ENCODE data around the gene TMEM184B.

- no peak for TF ChIP-seq EZH2phosphoT487 (IDR thresholded peaks at IDR 0.05; ENCODE audit: unreplicated experiment)
- TF ChIP-seq, protein P1, sequence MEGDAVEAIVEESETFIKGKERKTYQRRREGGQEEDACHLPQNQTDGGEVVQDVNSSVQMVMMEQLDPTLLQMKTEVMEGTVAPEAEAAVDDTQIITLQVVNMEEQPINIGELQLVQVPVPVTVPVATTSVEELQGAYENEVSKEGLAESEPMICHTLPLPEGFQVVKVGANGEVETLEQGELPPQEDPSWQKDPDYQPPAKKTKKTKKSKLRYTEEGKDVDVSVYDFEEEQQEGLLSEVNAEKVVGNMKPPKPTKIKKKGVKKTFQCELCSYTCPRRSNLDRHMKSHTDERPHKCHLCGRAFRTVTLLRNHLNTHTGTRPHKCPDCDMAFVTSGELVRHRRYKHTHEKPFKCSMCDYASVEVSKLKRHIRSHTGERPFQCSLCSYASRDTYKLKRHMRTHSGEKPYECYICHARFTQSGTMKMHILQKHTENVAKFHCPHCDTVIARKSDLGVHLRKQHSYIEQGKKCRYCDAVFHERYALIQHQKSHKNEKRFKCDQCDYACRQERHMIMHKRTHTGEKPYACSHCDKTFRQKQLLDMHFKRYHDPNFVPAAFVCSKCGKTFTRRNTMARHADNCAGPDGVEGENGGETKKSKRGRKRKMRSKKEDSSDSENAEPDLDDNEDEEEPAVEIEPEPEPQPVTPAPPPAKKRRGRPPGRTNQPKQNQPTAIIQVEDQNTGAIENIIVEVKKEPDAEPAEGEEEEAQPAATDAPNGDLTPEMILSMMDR (conservative IDR thresholded peaks at IDR 0.05; ENCODE audit: low read depth in 2 of 2) = no peak
- no peak for TF ChIP-seq EZH2 (IDR thresholded peaks at IDR 0.05; ENCODE audit: low read depth, unreplicated experiment)
- TF ChIP-seq CREB1 (CRISPR knock-in tag; IDR thresholded peaks at IDR 0.05; ENCODE audit: low read depth) = no peak
- no peak for TF ChIP-seq POLR2AphosphoS5 (IDR thresholded peaks at IDR 0.05; ENCODE audit: low read depth)
- TF ChIP-seq, protein P2, sequence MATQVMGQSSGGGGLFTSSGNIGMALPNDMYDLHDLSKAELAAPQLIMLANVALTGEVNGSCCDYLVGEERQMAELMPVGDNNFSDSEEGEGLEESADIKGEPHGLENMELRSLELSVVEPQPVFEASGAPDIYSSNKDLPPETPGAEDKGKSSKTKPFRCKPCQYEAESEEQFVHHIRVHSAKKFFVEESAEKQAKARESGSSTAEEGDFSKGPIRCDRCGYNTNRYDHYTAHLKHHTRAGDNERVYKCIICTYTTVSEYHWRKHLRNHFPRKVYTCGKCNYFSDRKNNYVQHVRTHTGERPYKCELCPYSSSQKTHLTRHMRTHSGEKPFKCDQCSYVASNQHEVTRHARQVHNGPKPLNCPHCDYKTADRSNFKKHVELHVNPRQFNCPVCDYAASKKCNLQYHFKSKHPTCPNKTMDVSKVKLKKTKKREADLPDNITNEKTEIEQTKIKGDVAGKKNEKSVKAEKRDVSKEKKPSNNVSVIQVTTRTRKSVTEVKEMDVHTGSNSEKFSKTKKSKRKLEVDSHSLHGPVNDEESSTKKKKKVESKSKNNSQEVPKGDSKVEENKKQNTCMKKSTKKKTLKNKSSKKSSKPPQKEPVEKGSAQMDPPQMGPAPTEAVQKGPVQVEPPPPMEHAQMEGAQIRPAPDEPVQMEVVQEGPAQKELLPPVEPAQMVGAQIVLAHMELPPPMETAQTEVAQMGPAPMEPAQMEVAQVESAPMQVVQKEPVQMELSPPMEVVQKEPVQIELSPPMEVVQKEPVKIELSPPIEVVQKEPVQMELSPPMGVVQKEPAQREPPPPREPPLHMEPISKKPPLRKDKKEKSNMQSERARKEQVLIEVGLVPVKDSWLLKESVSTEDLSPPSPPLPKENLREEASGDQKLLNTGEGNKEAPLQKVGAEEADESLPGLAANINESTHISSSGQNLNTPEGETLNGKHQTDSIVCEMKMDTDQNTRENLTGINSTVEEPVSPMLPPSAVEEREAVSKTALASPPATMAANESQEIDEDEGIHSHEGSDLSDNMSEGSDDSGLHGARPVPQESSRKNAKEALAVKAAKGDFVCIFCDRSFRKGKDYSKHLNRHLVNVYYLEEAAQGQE (IDR thresholded peaks at IDR 0.05; ENCODE audit: unreplicated experiment) = no peak
- TF ChIP-seq ZNF114 (CRISPR knock-in tag; IDR thresholded peaks at IDR 0.05) = no peak
- no peak for TF ChIP-seq STAT1 (IDR thresholded peaks at IDR 0.05; ENCODE audit: unreplicated experiment)
- no peak for TF ChIP-seq JUNB (IDR thresholded peaks at IDR 0.05; ENCODE audit: unreplicated experiment)
- TF ChIP-seq ETS1 (IDR thresholded peaks at IDR 0.05) = no peak
- TF ChIP-seq NANOG (IDR thresholded peaks at IDR 0.05; ENCODE audit: borderline replicate concordance) = no peak
- TF ChIP-seq, protein P3, sequence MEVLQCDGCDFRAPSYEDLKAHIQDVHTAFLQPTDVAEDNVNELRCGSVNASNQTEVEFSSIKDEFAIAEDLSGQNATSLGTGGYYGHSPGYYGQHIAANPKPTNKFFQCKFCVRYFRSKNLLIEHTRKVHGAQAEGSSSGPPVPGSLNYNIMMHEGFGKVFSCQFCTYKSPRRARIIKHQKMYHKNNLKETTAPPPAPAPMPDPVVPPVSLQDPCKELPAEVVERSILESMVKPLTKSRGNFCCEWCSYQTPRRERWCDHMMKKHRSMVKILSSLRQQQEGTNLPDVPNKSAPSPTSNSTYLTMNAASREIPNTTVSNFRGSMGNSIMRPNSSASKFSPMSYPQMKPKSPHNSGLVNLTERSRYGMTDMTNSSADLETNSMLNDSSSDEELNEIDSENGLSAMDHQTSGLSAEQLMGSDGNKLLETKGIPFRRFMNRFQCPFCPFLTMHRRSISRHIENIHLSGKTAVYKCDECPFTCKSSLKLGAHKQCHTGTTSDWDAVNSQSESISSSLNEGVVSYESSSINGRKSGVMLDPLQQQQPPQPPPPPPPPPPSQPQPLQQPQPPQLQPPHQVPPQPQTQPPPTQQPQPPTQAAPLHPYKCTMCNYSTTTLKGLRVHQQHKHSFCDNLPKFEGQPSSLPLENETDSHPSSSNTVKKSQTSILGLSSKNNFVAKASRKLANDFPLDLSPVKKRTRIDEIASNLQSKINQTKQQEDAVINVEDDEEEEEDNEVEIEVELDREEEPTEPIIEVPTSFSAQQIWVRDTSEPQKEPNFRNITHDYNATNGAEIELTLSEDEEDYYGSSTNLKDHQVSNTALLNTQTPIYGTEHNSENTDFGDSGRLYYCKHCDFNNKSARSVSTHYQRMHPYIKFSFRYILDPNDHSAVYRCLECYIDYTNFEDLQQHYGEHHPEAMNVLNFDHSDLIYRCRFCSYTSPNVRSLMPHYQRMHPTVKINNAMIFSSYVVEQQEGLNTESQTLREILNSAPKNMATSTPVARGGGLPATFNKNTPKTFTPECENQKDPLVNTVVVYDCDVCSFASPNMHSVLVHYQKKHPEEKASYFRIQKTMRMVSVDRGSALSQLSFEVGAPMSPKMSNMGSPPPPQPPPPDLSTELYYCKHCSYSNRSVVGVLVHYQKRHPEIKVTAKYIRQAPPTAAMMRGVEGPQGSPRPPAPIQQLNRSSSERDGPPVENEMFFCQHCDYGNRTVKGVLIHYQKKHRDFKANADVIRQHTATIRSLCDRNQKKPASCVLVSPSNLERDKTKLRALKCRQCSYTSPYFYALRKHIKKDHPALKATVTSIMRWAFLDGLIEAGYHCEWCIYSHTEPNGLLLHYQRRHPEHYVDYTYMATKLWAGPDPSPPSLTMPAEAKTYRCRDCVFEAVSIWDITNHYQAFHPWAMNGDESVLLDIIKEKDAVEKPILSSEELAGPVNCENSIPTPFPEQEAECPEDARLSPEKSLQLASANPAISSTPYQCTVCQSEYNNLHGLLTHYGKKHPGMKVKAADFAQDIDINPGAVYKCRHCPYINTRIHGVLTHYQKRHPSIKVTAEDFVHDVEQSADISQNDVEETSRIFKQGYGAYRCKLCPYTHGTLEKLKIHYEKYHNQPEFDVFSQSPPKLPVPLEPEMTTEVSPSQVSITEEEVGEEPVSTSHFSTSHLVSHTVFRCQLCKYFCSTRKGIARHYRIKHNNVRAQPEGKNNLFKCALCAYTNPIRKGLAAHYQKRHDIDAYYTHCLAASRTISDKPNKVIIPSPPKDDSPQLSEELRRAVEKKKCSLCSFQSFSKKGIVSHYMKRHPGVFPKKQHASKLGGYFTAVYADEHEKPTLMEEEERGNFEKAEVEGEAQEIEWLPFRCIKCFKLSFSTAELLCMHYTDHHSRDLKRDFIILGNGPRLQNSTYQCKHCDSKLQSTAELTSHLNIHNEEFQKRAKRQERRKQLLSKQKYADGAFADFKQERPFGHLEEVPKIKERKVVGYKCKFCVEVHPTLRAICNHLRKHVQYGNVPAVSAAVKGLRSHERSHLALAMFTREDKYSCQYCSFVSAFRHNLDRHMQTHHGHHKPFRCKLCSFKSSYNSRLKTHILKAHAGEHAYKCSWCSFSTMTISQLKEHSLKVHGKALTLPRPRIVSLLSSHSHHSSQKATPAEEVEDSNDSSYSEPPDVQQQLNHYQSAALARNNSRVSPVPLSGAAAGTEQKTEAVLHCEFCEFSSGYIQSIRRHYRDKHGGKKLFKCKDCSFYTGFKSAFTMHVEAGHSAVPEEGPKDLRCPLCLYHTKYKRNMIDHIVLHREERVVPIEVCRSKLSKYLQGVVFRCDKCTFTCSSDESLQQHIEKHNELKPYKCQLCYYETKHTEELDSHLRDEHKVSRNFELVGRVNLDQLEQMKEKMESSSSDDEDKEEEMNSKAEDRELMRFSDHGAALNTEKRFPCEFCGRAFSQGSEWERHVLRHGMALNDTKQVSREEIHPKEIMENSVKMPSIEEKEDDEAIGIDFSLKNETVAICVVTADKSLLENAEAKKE (CRISPR knock-in tag; IDR thresholded peaks at IDR 0.05) = no peak
- TF ChIP-seq ZNF331 (CRISPR knock-in tag; IDR thresholded peaks at IDR 0.05; ENCODE audit: low read depth) = no peak
Measured at GRCh38 chr22:38233427-38233826, 39.4 kb downstream of the TMEM184B start.

All from GM23338 (cell line).